Measurements from ENCODE around the gene PASK.

DNA sequence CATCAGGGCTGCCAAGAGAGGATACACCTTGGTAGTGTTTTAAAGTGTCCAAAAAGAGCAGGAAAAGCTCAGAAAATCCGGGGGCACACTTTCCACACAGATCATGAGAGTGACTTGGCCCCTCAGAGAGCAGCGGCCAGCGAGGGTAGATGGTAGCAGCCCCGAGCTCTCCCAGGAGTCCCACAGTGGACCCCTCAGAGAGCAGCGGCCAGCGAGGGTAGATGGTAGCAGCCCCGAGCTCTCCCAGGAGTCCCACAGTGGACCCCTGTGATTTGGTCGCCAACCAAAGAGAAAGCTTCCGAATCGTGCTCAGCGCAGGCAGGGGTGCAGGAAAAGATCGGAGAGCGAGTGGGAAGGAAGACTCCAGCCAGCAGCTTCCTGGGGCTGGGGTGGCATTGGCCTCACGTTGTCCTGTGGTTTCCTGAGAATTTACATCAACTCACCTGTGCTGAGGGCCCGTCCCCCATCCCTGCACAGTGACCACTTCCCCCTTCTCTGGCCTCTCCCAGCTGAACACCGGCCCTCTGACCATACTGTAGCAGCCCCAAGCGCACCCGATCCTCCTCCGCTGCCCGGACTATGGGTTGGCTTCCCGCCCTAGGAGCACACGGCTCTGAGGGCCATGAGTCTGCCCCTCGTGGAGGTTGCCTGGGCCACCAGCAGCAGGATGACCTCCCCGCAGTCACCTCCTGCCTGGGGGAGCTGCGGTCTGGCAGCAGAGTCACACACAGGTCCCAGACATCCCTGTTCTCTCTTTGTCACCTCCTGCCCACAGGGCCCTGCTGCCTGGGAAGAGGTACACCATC is 80.9 kb downstream of the PASK start:
- TF ChIP-seq ZNF317 (CRISPR knock-in tag; IDR thresholded peaks at IDR 0.05; ENCODE audit: borderline replicate concordance, low read depth) (no peak), CREM (CRISPR knock-in tag; IDR thresholded peaks at IDR 0.05) (no peak), TCF7 (CRISPR knock-in tag; IDR thresholded peaks at IDR 0.05; ENCODE audit: low read depth) (no peak), SP1 (CRISPR knock-in tag; conservative IDR thresholded peaks at IDR 0.05) (no peak), JUN (CRISPR knock-in tag; IDR thresholded peaks at IDR 0.05) (no peak), PRRX2 (CRISPR knock-in tag; IDR thresholded peaks at IDR 0.05) (no peak), NFYB (CRISPR knock-in tag; conservative IDR thresholded peaks at IDR 0.05; ENCODE audit: low read depth) (no peak)
- TF ChIP-seq, protein P1, sequence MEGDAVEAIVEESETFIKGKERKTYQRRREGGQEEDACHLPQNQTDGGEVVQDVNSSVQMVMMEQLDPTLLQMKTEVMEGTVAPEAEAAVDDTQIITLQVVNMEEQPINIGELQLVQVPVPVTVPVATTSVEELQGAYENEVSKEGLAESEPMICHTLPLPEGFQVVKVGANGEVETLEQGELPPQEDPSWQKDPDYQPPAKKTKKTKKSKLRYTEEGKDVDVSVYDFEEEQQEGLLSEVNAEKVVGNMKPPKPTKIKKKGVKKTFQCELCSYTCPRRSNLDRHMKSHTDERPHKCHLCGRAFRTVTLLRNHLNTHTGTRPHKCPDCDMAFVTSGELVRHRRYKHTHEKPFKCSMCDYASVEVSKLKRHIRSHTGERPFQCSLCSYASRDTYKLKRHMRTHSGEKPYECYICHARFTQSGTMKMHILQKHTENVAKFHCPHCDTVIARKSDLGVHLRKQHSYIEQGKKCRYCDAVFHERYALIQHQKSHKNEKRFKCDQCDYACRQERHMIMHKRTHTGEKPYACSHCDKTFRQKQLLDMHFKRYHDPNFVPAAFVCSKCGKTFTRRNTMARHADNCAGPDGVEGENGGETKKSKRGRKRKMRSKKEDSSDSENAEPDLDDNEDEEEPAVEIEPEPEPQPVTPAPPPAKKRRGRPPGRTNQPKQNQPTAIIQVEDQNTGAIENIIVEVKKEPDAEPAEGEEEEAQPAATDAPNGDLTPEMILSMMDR (IDR thresholded peaks at IDR 0.05), result no peak
- TF ChIP-seq, protein P2, sequence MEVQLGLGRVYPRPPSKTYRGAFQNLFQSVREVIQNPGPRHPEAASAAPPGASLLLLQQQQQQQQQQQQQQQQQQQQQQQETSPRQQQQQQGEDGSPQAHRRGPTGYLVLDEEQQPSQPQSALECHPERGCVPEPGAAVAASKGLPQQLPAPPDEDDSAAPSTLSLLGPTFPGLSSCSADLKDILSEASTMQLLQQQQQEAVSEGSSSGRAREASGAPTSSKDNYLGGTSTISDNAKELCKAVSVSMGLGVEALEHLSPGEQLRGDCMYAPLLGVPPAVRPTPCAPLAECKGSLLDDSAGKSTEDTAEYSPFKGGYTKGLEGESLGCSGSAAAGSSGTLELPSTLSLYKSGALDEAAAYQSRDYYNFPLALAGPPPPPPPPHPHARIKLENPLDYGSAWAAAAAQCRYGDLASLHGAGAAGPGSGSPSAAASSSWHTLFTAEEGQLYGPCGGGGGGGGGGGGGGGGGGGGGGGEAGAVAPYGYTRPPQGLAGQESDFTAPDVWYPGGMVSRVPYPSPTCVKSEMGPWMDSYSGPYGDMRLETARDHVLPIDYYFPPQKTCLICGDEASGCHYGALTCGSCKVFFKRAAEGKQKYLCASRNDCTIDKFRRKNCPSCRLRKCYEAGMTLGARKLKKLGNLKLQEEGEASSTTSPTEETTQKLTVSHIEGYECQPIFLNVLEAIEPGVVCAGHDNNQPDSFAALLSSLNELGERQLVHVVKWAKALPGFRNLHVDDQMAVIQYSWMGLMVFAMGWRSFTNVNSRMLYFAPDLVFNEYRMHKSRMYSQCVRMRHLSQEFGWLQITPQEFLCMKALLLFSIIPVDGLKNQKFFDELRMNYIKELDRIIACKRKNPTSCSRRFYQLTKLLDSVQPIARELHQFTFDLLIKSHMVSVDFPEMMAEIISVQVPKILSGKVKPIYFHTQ (CRISPR knock-in tag; IDR thresholded peaks at IDR 0.05), result no peak
- TF ChIP-seq, protein P3, sequence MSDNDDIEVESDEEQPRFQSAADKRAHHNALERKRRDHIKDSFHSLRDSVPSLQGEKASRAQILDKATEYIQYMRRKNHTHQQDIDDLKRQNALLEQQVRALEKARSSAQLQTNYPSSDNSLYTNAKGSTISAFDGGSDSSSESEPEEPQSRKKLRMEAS (CRISPR knock-in tag; IDR thresholded peaks at IDR 0.05), result no peak
